T-helper 2 cell treated with Interferon-gamma antibody and Interleukin-4, amounts not matched to agents 100 ng/mL and 5 ng/mL, for 36 hours (primary cell): ENCODE data around the gene GATC. TPM values are rescaled to one million over a fixed set of nuclear protein-coding genes. Genes with fewer than 3 reads are reported as not detected.
"Not testable (repeated sequence)": the region's sequence is repeated elsewhere in the genome, so short reads cannot be mapped to it uniquely, and the experiment has no call there.

Source experiments
- intact Hi-C: fragments of 100-400 bp; cut with micrococcal nuclease; formaldehyde crosslinking; loops from one replicate; pipeline ENCODE4 v1.15.1; 2023
- total RNA-seq: library from RNA; stranded (reverse); gene quantifications from 2 replicates; pipeline ENCODE4 v1.2.3, GENCODE V29; 2022

GATC gene
- total RNA-seq, 1 donor from 2014 or later, result 29.0 TPM

GRCh38 chr12:120468821-120469449 is 22.7 kb downstream of the GATC start:
- intact Hi-C loops, result loop anchor here (1.0 to 5.0 kb wide), 7 partner anchors 14 to 218 kb away; partner anchors contain the start of genes COQ5, COX6A1 and MLEC

- intact Hi-C loops, result loop anchor here (1.0 to 5.0 kb wide), 7 partner anchors 15 to 218 kb away; partner anchors contain the start of genes COQ5, COX6A1 and MLEC
Observed at GRCh38 chr12:120469450-120470149, 23.4 kb downstream of the GATC start, which contains the start of gene SRSF9. TSS of gene SRSF9 (minus strand) at chr12:120469748. CDS start at chr12:120469609, 139 bp downstream.

GRCh38 chr12:120470150-120470784 is 24.0 kb downstream of the GATC start:
- intact Hi-C loops, result no loop called here

GRCh38 chr12:120472521-120472920 is 26.3 kb downstream of the GATC start:
- intact Hi-C loops, result no loop called here

- intact Hi-C loops, result no loop called here
Observed at GRCh38 chr12:120473807-120474615, 27.8 kb downstream of the GATC start.

DNA sequence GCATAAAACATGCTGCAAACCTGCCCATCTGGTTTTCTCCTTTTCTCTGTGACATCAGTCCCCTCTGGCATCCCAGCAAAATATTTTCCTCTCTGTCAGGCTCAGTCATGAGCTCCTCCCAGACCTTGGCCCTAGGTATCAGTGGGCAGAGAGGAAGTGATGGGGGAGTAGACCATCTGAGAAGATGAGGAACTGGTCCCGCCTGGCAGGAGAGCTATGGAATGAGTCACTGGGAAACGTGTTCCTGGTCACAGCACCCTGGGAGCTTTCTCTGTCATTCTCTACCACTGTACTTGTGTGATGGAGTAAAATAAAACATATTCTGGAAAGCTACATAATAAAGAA is 28.3 kb downstream of the GATC start:
- intact Hi-C loops, result no loop called here

DNA sequence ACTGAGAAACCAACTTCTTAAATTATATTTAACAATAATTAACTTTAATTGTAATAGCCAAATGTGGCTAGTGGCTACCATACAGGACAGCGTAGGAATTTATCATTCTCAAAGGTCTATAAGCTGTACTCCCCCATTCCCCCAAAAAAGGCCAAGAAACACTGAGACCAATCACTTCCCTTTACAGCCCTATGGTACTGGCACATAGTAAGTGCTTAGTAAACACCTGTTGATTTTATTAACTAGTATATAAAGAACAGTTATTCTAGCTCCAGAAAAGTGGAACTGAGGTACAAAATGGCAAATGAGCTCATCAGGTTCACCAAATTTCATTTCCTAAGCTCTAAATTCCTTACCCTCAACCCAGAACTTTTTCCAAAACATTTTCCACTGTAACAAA is 29.4 kb downstream of the GATC start:
- intact Hi-C loops, result no loop called here

DNA sequence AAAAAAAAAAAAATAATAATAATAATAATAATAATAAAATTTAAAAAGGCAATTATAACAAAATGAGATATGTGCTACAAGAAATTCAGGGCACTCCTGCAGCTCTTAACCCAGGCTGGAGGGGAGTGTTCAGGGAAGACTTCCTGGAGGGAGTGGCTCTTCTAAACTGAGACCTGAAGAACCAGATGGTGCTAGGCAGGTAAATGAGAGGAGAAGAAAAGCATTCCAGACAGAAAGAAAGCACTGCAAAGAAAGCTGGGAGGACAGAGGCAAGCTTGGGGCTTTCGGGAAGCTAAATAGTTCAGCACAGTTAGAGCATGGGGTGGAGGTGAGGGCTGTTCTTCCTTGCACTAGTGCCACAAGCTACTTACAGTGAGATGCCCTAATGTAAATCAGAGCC is 33.2 kb downstream of the GATC start:
- intact Hi-C loops, result no loop called here

- intact Hi-C loops, result no loop called here
Observed at GRCh38 chr12:120480211-120480610, 34.0 kb downstream of the GATC start.

DNA sequence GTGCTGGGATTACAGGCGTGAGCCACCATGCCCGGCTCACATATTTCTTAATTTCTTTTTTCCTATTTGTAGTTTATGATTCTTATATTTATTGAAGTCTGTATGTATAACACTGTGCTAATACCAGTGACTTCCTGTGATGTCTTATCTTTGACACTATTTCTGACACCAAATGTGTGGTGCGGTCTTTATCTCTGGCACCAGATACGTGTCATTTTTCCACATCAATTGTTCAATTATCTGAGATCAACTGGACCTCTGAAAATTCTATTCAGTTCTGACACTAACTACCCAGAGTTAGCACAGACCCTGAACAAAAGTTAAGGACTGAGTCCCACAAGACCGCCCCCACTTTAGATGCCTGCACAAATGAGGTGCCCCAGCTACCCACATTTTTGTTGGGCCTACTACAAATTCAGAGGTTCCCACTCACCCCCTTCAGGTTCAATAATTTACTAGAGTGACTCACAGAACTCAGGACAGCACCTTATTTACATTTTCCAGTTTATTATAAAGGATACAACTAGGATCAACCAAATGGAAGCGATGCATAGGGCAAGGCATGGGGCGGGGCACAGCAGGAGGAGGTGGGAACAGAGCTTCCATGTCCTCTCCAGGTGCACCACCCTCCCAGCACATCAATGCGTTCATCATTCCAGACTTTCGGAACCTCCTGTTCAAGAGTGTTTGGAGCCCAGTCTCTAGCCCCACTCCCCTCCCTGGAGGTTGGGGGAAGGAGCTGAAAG is 35.0 kb downstream of the GATC start:
- intact Hi-C loops, result no loop called here

GRCh38 chr12:120483621-120484020 is 37.4 kb downstream of the GATC start:
- intact Hi-C loops, result no loop called here

DNA sequence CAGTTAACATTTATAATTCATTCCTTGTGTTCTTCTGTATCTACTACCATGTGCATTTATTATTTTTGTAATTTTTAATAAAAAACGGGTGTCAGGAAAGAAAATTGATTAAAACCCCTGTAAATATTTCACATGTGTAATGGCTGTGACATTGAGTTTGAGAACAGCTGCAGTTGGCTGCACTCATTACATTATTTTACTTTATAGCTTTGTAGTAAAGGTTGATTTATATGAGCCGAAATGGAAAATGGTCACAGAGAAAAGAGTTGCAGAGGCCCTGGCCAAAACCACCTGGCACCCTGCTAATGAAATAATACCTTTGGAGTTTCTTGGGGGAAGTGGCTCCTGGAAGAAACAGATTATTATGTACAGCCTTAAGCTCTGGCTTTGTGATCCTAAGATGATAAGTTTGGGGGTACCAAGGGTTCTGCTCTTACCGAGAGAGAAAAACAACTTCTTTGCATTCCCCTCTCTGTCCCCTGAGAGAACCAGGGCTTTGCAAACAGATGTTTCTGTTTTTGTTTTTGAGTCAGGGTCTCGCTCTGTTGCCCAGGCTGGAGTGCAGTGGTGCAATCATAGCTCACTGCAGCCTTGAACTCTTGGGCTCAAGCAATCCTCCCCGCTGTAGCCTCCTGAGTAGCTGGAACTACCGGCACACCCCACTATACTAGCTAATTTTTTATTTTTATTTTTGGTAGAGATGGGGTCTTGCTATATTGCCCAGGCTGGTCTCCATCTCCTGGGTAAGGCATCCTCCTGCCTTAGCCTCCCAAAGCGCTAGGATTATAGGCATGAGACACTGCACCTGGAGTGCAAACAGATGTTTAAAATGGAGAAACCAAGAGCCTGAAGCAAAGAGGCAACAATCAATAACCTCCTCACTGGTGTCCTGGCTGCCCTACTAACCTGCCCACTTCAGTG is 40.0 kb downstream of the GATC start:
- intact Hi-C loops, result no loop called here

DNA sequence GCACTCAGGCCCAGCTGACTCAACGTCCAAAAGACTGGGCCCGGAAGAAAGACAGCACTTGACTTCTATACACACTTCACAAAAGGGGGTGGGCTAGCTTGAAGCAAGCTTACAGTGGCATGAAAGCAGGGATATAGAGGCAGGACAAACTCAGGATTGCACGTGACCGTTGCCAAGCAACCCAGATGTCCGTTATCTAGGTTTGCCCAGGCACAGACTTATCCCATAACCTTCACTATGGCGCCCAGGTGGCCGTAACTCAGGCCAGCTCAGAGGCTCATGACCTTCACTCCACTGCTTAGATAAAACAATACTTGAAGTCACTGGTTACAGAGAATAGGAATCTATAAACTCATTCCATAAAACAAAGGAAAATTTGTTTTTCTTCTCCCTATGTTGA is 41.3 kb downstream of the GATC start:
- intact Hi-C loops, result not testable (repeated sequence)

GRCh38 chr12:120488057-120488640 is 41.9 kb downstream of the GATC start:
- intact Hi-C loops, result no loop called here

GRCh38 chr12:120489018-120489417 is 42.8 kb downstream of the GATC start:
- intact Hi-C loops, result no loop called here

- intact Hi-C loops, result no loop called here
Observed at GRCh38 chr12:120490325-120490724, 44.1 kb downstream of the GATC start.

DNA sequence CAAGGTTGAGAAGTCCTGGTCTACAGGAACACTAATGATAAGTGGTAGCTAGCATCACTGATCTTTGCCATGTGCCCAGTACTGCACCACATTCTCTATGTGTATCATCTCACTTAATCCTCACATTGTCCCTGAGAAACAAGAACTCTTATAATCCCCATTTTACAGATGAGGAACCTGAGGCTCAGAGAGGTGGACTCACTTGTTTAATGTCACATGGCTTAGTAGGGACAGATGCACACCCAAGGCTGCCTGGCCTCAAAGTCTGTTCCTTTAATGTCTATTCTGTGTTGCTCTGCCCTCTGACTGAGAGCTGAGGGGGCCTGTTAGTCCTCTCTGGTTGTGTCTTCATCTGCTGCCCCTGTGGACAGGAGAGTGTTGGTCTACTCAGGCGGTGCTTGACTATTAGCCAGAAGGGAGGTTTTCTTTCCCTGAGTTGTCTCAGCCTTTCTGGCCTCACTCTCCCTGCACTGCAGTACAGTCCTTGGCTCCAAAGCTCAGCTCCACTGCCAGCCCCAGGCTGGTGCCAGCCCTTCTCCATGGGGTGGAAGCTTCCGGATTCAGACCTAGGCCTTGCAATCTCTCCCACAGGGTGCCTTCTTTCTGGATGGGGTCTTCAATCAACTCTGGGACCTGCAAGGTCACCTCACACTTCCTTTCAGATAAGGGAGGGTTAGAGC is 44.7 kb downstream of the GATC start:
- intact Hi-C loops, result no loop called here

GRCh38 chr12:120495186-120495730 is 49.0 kb downstream of the GATC start:
- intact Hi-C loops, result loop anchor here (1.0 kb wide), 1 partner anchor 26 kb away; the partner anchor contains the start of gene SRSF9
